Prostate gland (tissue), 2 donors: ENCODE results near the gene ADGRB3.

Experiments
- POLR2A ChIP-seq: fragments of 450-650 bp; IDR thresholded peaks from one replicate; pipeline ENCODE4 v1.6.1; 2016; ENCODE audit warnings: antibody characterized with exemption, mild to moderate bottlenecking
- TF ChIP-seq, protein P1 (sequence below), 4 experiments: fragments of 200-600 bp in 2 of 4; fragments of 450-650 bp in 2 of 4; sonication (generic) in 2 of 4; IDR thresholded peaks; 1 replicate in 3 of 4; 2 replicates in 1 of 4; pipeline ENCODE4 v1.5.1; 2016 to 2019; ENCODE audit warnings: antibody characterized with exemption in 4 of 4, mild to moderate bottlenecking in 2 of 4, moderate library complexity in 2 of 4

DNA sequence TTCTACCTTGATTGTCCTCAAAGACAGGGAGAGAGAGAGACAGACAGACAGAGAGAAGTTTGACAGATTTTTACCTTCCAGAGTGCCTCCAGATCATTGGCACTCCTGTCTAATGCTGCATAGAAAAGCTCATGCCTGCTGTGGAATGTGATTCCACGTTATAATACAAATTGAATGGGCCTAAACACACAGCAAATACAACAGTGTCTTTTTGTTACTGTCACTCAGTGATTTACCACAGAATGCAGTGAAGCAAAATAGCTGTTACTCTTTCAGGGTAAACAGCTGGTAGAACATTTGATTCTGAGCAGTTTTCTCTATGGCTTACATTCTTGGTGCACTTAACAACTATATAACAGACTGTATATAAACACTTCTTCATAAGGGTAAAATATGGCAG is 603.0 kb downstream of the ADGRB3 start:
- TF ChIP-seq POLR2A: no peak
- TF ChIP-seq, protein P1, sequence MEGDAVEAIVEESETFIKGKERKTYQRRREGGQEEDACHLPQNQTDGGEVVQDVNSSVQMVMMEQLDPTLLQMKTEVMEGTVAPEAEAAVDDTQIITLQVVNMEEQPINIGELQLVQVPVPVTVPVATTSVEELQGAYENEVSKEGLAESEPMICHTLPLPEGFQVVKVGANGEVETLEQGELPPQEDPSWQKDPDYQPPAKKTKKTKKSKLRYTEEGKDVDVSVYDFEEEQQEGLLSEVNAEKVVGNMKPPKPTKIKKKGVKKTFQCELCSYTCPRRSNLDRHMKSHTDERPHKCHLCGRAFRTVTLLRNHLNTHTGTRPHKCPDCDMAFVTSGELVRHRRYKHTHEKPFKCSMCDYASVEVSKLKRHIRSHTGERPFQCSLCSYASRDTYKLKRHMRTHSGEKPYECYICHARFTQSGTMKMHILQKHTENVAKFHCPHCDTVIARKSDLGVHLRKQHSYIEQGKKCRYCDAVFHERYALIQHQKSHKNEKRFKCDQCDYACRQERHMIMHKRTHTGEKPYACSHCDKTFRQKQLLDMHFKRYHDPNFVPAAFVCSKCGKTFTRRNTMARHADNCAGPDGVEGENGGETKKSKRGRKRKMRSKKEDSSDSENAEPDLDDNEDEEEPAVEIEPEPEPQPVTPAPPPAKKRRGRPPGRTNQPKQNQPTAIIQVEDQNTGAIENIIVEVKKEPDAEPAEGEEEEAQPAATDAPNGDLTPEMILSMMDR (IDR thresholded peaks at IDR 0.05): no peak
